ENCODE measurements around the gene CEMIP. TPM values are rescaled to one million over a fixed set of nuclear protein-coding genes. Genes with fewer than 3 reads are reported as not detected.

Gene CEMIP, protein sequence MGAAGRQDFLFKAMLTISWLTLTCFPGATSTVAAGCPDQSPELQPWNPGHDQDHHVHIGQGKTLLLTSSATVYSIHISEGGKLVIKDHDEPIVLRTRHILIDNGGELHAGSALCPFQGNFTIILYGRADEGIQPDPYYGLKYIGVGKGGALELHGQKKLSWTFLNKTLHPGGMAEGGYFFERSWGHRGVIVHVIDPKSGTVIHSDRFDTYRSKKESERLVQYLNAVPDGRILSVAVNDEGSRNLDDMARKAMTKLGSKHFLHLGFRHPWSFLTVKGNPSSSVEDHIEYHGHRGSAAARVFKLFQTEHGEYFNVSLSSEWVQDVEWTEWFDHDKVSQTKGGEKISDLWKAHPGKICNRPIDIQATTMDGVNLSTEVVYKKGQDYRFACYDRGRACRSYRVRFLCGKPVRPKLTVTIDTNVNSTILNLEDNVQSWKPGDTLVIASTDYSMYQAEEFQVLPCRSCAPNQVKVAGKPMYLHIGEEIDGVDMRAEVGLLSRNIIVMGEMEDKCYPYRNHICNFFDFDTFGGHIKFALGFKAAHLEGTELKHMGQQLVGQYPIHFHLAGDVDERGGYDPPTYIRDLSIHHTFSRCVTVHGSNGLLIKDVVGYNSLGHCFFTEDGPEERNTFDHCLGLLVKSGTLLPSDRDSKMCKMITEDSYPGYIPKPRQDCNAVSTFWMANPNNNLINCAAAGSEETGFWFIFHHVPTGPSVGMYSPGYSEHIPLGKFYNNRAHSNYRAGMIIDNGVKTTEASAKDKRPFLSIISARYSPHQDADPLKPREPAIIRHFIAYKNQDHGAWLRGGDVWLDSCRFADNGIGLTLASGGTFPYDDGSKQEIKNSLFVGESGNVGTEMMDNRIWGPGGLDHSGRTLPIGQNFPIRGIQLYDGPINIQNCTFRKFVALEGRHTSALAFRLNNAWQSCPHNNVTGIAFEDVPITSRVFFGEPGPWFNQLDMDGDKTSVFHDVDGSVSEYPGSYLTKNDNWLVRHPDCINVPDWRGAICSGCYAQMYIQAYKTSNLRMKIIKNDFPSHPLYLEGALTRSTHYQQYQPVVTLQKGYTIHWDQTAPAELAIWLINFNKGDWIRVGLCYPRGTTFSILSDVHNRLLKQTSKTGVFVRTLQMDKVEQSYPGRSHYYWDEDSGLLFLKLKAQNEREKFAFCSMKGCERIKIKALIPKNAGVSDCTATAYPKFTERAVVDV (N-terminal part only)
- 5.0 and 14.6 TPM in 2 replicates for total RNA-seq

DNA sequence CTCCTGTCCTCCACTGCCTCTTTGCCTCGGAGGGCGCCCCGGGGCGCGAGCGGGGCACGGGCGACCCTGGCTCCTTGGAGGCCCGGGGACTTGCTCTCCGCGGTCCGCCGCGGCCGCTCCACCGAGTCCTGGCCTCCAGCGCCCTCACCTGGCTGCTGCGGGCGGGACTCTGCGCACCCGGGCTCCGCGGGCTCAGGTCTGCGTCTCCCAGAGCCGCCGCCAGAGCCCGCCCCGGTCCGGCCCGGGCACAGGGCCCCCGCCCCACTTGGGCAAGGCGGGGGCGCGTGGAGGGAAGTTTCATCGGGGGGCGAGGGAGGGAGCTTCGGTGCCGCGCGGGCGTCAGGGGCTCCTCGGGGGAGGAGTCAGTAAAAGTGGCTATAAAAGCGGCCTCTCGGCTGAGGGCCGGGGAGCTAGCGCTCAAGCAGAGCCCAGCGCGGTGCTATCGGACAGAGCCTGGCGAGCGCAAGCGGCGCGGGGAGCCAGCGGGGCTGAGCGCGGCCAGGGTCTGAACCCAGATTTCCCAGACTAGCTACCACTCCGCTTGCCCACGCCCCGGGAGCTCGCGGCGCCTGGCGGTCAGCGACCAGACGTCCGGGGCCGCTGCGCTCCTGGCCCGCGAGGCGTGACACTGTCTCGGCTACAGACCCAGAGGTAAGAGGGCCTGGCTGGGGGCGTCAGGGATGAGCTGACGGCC, at the start of gene CEMIP:
CEMIP (plus strand) TSS at position 407 of the 694 bp plus-strand sequence. CDS start 94,510 bp downstream, outside the sequence.

DNA sequence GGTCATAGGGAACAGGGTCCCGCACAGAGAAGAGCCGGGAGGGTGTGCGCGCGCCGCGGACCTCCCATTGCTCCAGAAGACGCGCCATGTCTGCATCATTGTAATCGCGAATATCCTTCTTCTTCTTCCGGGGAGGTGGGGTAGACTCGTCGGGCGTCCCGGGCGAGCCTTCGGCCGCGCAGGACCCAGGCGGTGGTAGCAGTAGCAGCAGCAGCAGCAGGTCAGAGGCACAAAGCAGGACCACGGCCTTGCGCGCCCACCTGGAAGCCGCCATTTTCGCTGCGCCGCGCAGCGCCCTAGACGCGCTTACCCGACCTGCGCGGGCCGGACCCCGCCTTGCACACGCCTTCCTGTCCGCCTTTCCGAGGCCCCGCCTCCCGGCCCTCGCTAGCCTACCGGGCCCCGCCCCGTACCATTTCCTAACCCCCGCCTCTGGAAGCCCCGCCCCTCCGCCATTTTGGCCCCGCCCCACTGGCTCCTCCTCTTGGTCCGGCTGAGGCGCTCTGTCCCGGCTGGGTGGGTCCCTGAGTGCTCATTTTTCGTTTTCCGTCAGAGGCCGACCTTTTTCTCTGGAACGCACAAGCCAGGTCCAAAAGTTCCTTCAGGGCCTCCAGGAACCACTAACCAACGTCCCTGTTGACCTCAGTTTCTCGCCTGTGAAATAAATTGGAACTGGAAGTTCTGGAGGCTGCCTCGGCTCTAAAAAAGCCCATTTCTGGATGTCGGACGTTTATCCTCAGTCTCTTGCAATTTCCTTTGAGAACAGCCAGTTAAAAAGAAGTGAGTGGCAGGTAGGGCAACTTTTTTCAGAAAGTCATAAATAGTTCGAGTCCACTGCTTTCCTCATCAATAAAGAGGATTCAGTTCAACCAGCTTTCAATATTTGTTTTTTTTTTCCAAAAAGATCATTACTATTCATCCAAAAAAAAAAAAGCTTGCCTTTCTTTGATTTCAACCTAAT, 210.6 kb downstream of the CEMIP start, which contains the start of gene MESD:
MESD (minus strand) TSS at position 302 of the 961 bp plus-strand sequence; CDS start at position 274, 28 bp downstream.

DNA sequence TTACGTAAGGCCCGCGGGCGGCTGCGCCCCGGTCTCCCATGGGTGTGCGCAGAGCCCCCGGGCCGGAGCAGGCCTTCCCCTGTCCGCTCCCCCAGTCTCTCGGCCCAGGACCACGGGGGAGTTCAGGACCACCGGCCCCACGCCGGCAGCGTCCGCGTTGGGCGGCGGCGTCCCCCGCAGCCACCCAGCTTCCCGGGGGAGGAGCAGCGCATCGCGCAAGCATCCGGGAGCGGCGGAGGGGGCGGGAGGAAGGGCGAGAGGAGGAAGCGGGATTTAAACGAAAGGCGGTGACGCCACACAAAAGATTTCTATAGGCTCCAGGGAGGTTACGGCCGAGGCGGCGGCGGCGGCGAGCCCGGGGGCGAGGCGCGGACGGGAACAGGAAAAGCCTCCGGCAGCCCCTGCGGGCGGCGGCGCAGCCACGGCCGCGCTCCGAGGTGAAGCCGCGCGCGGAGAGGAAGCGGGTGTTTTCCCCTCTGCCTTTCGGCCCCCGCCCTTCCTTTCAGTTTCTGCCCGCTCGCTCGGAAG, 221.5 kb downstream of the CEMIP start, which contains the start of gene TLNRD1:
TLNRD1 (plus strand) TSS at position 300 of the 528 bp plus-strand sequence. CDS start 1,349 bp downstream, outside the sequence.

Other genes with a start within 250 kb of the CEMIP start
- gene ABHD17C, start 84.1 kb upstream of the CEMIP start, total RNA-seq: 3.0 and 3.8 TPM in 2 replicates
- gene MESD, start 210.4 kb downstream of the CEMIP start, total RNA-seq: 19.4 and 24.4 TPM in 2 replicates
- 8.7 and 9.7 TPM in 2 replicates for gene TLNRD1, start 221.6 kb downstream of the CEMIP start, total RNA-seq